Fibroblast of skin of scalp (primary cell): Measurements from ENCODE around the gene FBF1.
"Not testable (repeated sequence)": the region's sequence is repeated elsewhere in the genome, so short reads cannot be mapped to it uniquely, and the experiment has no call there.

Experiments
- DNase-seq: peaks from one replicate; pipeline ENCODE4 v3.0.0-alpha.2; 2013

FBF1 gene

GRCh38 chr17:75875182-75875939 is 65.5 kb downstream of the FBF1 start:
- DNase-seq: no peak

GRCh38 chr17:75874323-75875181 is 66.3 kb downstream of the FBF1 start:
- no peak for DNase-seq

- DNase-seq: no peak
These were observed 67.1 kb downstream of the FBF1 start for GRCh38 chr17:75873587-75874322.

- peak; percentile 81 for DNase-seq
These were observed 68.1 kb downstream of the FBF1 start for GRCh38 chr17:75872434-75873351.

- DNase-seq: not testable (repeated sequence)
These were observed 70.6 kb downstream of the FBF1 start for GRCh38 chr17:75870228-75870627.

GRCh38 chr17:75869282-75870141 is 71.3 kb downstream of the FBF1 start:
- peak; percentile 47 for DNase-seq

- not testable (repeated sequence) for DNase-seq
These were observed 72.0 kb downstream of the FBF1 start for GRCh38 chr17:75868730-75869281.

GRCh38 chr17:75865404-75866188 is 75.2 kb downstream of the FBF1 start:
- not testable (repeated sequence) for DNase-seq

- DNase-seq: not testable (repeated sequence)
These were observed 76.0 kb downstream of the FBF1 start for GRCh38 chr17:75864887-75865286.

GRCh38 chr17:75864448-75864871 is 76.4 kb downstream of the FBF1 start:
- peak; percentile 72 for DNase-seq

- peak; percentile 42 for DNase-seq
These were observed 78.9 kb downstream of the FBF1 start for GRCh38 chr17:75861927-75862317.
